CD14-positive monocyte (primary cell): ENCODE results near the gene CNPY2. TPM values are rescaled to one million over a fixed set of nuclear protein-coding genes. Genes with fewer than 3 reads are reported as not detected.
A peak's percentile ranks its signal among the peaks of the same experiment; 100 is the strongest.
"Not testable (repeated sequence)": the region's sequence is repeated elsewhere in the genome, so short reads cannot be mapped to it uniquely, and the experiment has no call there.

Experiments
- DNase-seq, 3 donors: peaks; one replicate each; pipeline ENCODE4 v3.0.0-alpha.2; 2011 to 2022
- H2AFZ ChIP-seq: 2 replicates; pipeline ENCODE4 v1.6.0; 2012; ENCODE audit warnings: mild to moderate bottlenecking, low read depth, low read length, inconsistent platforms; ENCODE audit not compliant: insufficient read depth, poor library complexity, severe bottlenecking
- H3K27ac ChIP-seq, 2 donors: 1 replicate in 1 of 2; 2 replicates in 1 of 2; pipeline ENCODE4 v1.5.1; 2012 to 2013; ENCODE audit warnings: low read length in 2 of 2, control low read depth in 1 of 2, inconsistent platforms in 1 of 2, low read depth in 1 of 2, mild to moderate bottlenecking in 1 of 2
- H3K27me3 ChIP-seq, 2 donors: one replicate each; pipeline versions ENCODE4 v1.6.0 to v1.6.1; 2011 to 2013; ENCODE audit warnings: low read length in 2 of 2; ENCODE audit not compliant: control insufficient read depth in 2 of 2, insufficient read depth in 2 of 2
- H3K36me3 ChIP-seq, 2 donors: replicated peaks in 1 of 2; 1 replicate in 1 of 2; 2 replicates in 1 of 2; pipeline versions ENCODE4 v1.5.1 to v1.6.1; 2012 to 2013; ENCODE audit warnings: low read length in 2 of 2, control low read depth in 1 of 2, inconsistent platforms in 1 of 2, mild to moderate bottlenecking in 1 of 2; ENCODE audit not compliant: insufficient read depth in 2 of 2, control insufficient read depth in 1 of 2
- H3K4me1 ChIP-seq, 2 donors: 1 replicate in 1 of 2; 2 replicates in 1 of 2; pipeline versions ENCODE4 v1.5.1 to v1.6.1; 2012 to 2013; ENCODE audit warnings: low read length in 2 of 2, control low read depth in 1 of 2, inconsistent platforms in 1 of 2, mild to moderate bottlenecking in 1 of 2, moderate library complexity in 1 of 2; ENCODE audit not compliant: insufficient read depth in 2 of 2, control insufficient read depth in 1 of 2
- H3K4me2 ChIP-seq: replicated peaks from 2 replicates; pipeline ENCODE3; 2012; ENCODE audit warnings: low read length, moderate library complexity, mild to moderate bottlenecking; ENCODE audit not compliant: poor library complexity, severe bottlenecking; ENCODE audit errors: extremely low read depth
- H3K4me3 ChIP-seq, 3 experiments: fragments of 200-600 bp in 1 of 3; sonication (generic) in 1 of 3; replicated peaks in 1 of 3; 1 replicate in 2 of 3; 2 replicates in 1 of 3; pipeline ENCODE4 v1.5.1; 2011 to 2013; ENCODE audit warnings: low read length in 3 of 3, mild to moderate bottlenecking in 3 of 3, control low read depth in 2 of 3, low read depth in 2 of 3, inconsistent platforms in 1 of 3, moderate library complexity in 1 of 3
- H3K79me2 ChIP-seq: 2 replicates; pipeline ENCODE4 v1.6.0; 2012; ENCODE audit warnings: mild to moderate bottlenecking, control low read depth, inconsistent platforms, low read length, moderate library complexity; ENCODE audit not compliant: insufficient read depth
- H3K9ac ChIP-seq: 2 replicates; pipeline ENCODE4 v1.6.0; 2017; ENCODE audit warnings: low read length, mild to moderate bottlenecking; ENCODE audit not compliant: insufficient read depth, poor library complexity, severe bottlenecking
- H3K9me3 ChIP-seq, 2 donors: replicated peaks in 1 of 2; 1 replicate in 1 of 2; 2 replicates in 1 of 2; pipeline versions ENCODE4 v1.5.1 to v1.6.1; 2012 to 2013; ENCODE audit warnings: low read length in 2 of 2, control low read depth in 1 of 2; ENCODE audit not compliant: control insufficient read depth in 1 of 2, insufficient read depth in 1 of 2
- H4K20me1 ChIP-seq: 2 replicates; pipeline ENCODE4 v1.6.0; 2012; ENCODE audit warnings: mild to moderate bottlenecking, low read length, control low read depth, moderate library complexity; ENCODE audit not compliant: insufficient read depth
- H3K27ac Mint-ChIP-seq, 7 donors: one replicate each; pipeline ENCODE4 v1.8.0; 2020; ENCODE audit warnings: mild to moderate bottlenecking in 7 of 7, mixed read lengths in 7 of 7, moderate library complexity in 6 of 7, inconsistent platforms in 2 of 7
- H3K27me3 Mint-ChIP-seq, 3 donors: one replicate each; pipeline ENCODE4 v1.8.0; 2021 to 2022; ENCODE audit warnings: low read depth in 3 of 3, mild to moderate bottlenecking in 3 of 3, mixed read lengths in 3 of 3, moderate library complexity in 3 of 3, inconsistent platforms in 1 of 3
- H3K36me3 Mint-ChIP-seq, 2 donors: one replicate each; pipeline ENCODE4 v1.8.0; 2020; ENCODE audit warnings: mixed read lengths in 2 of 2, inconsistent platforms in 1 of 2, mild to moderate bottlenecking in 1 of 2
- H3K4me1 Mint-ChIP-seq: one replicate; pipeline ENCODE4 v1.8.0; 2020; ENCODE audit warnings: mild to moderate bottlenecking, mixed read lengths
- H3K4me3 Mint-ChIP-seq, 2 donors: one replicate each; pipeline ENCODE4 v1.8.0; 2020; ENCODE audit warnings: mild to moderate bottlenecking in 2 of 2, mixed read lengths in 2 of 2, moderate library complexity in 1 of 2
- H3K9me3 Mint-ChIP-seq, 7 donors: one replicate each; pipeline ENCODE4 v1.8.0; 2020 to 2022; ENCODE audit warnings: mixed read lengths in 7 of 7, mild to moderate bottlenecking in 6 of 7, moderate library complexity in 6 of 7, inconsistent platforms in 2 of 7
- CTCF ChIP-seq: fragments of 200-600 bp; IDR thresholded peaks from one replicate; pipeline ENCODE4 v1.8.0; 2022; ENCODE audit warnings: antibody characterized with exemption, mild to moderate bottlenecking
- WGBS: methylation state at CpG from one replicate; pipeline ENCODE4 v1.1.5; 2013; ENCODE audit warnings: missing lambda C conversion rate; ENCODE audit not compliant: insufficient coverage; 5-methylcytosine and 5-hydroxymethylcytosine counted together
- intact Hi-C, 2 donors: fragments of 100-400 bp; cut with micrococcal nuclease; formaldehyde crosslinking; loops; one replicate each; pipeline versions ENCODE4 v1.15.0 to v1.15.1; 2023
- polyA plus RNA-seq, 3 donors: library from polyadenylated mRNA; depleted of rRNA in 1 of 3; unstranded in 2 of 3; stranded (reverse) in 1 of 3; fragments of 300-500 nt in 2 of 3; fragments of >200 nt in 1 of 3; fragmentation: Illumina TruSeq in 2 of 3; gene quantifications; 1 replicate in 2 of 3; 2 replicates in 1 of 3; pipeline ENCODE4 v1.2.3, GENCODE V29; 2012 to 2021

CNPY2 gene
- polyA plus RNA-seq, 3 donors: 50.4 to 122 (median 121) TPM

GRCh38 chr12:56346675-56347074, 30.9 kb upstream of the CNPY2 start:
- H3K4me3 Mint-ChIP-seq: no peak overlapping the region
- H3K27me3 Mint-ChIP-seq: no peaks in the 10 kb centered on the region
- Histone ChIP-seq H3K4me1 (no peaks in the 10 kb centered on the region), H2AFZ (no peak overlapping the region), H3K9ac (no peak overlapping the region), H4K20me1 (peaks cover 37% of the 10 kb centered on the region), H3K4me2 (no peak overlapping the region), H3K36me3 (peaks cover 90 to 98% of the 10 kb centered on the region in 2 donors), H3K9me3 (no peaks in the 10 kb centered on the region), H3K79me2 (no peaks in the 10 kb centered on the region), H3K27ac (peak overlapping the region in 1 of 2 donors; percentile 31), H3K4me3 (no peak overlapping the region), H3K27me3 (no peaks in the 10 kb centered on the region)
- H3K4me1 Mint-ChIP-seq: no peaks in the 10 kb centered on the region
- no peak for TF ChIP-seq CTCF
- DNase-seq: peak in 1 of 3 donors; percentile 35
- H3K9me3 Mint-ChIP-seq: no peaks in the 10 kb centered on the region
- intact Hi-C loops: no loop called here
- peak overlapping the region in 5 of 7 donors; percentile 7 to 87 (median 51) for H3K27ac Mint-ChIP-seq
- H3K36me3 Mint-ChIP-seq: peaks cover 85 to 100% of the 10 kb centered on the region in 2 donors
- WGBS: 90% methylated on average over 6 of the region's 7 CpGs

GRCh38 chr12:56342290-56342689, 26.5 kb upstream of the CNPY2 start:
- peaks cover 28% of the 10 kb centered on the region for H3K4me1 Mint-ChIP-seq
- H2AFZ ChIP-seq, H3K9me3 ChIP-seq, H3K4me3 ChIP-seq, DNase-seq, H3K27ac ChIP-seq, H3K4me3 Mint-ChIP-seq, H3K27me3 Mint-ChIP-seq, H3K79me2 ChIP-seq, H3K4me2 ChIP-seq, H3K9ac ChIP-seq, H3K9me3 Mint-ChIP-seq, H3K27me3 ChIP-seq, intact Hi-C loops: not testable (repeated sequence)
- H4K20me1 ChIP-seq: peaks cover 22% of the 10 kb centered on the region
- peak overlapping the region in 1 of 7 donors; percentile 69 for H3K27ac Mint-ChIP-seq
- H3K4me1 ChIP-seq: peaks cover 27% of the 10 kb centered on the region in 2 donors
- H3K36me3 ChIP-seq: peaks cover 56 to 63% of the 10 kb centered on the region in 2 donors
- 100% methylated on average over 1 of the region's 2 CpGs for WGBS
- H3K36me3 Mint-ChIP-seq: peaks cover 50 to 68% of the 10 kb centered on the region in 2 donors
